Bronchial epithelial cell (primary cell): ENCODE results near the gene ATP1A2. TPM values are rescaled to one million over a fixed set of nuclear protein-coding genes. Genes with fewer than 3 reads are reported as not detected.

Experiments used
- DNase-seq: peaks from one replicate; pipeline ENCODE4 v3.0.0-alpha.2; 2010; ENCODE audit warnings: low read depth
- FAIRE-seq: peaks from 2 replicates; lab custom pipeline; 2011; peaks lifted over from hg19 to GRCh38; lab: Jason Lieb, UNC
- H3K27me3 ChIP-seq: 2 replicates; pipeline ENCODE4 v1.5.1; 2011; ENCODE audit warnings: low read length; ENCODE audit not compliant: control insufficient read depth, insufficient read depth
- H3K36me3 ChIP-seq: 2 replicates; pipeline ENCODE4 v1.5.1; 2011; ENCODE audit warnings: low read length; ENCODE audit not compliant: control insufficient read depth, insufficient read depth
- H3K4me3 ChIP-seq: 2 replicates; pipeline ENCODE4 v1.5.1; 2011; ENCODE audit warnings: mild to moderate bottlenecking, low read depth, low read length, control low read depth
- CTCF ChIP-seq: IDR thresholded peaks from 2 replicates; pipeline ENCODE4 v1.5.1; 2011; ENCODE audit warnings: mild to moderate bottlenecking, moderate library complexity, low read length, control low read depth, inconsistent platforms; ENCODE audit not compliant: insufficient read depth, severe bottlenecking
- total RNA-seq: library from RNA; depleted of rRNA; stranded (reverse); fragments of >200 nt; gene quantifications from 2 replicates; pipeline ENCODE4 v1.2.1, GENCODE V29; 2014

The ATP1A2 gene
- total RNA-seq = not detected in 2 replicates

GRCh38 chr1:160115545-160116282, at the start of gene ATP1A2:
Gene ATP1A2 (plus strand): TSS chr1:160115759. CDS start chr1:160115862, 103 bp downstream.
- no peak within 1 kb of the TSS for H3K4me3 ChIP-seq
- TF ChIP-seq CTCF = no peak
- FAIRE-seq = no peak
- no peak for DNase-seq
- peaks cover 2% of the 10 kb centered on the region for H3K27me3 ChIP-seq
- H3K36me3 ChIP-seq = no peaks in the 10 kb centered on the region

GRCh38 chr1:160066829-160067745, 48.5 kb upstream of the ATP1A2 start:
- no peak for TF ChIP-seq CTCF
- H3K36me3 ChIP-seq = no peaks in the 10 kb centered on the region
- FAIRE-seq = no peak

GRCh38 chr1:160068225-160068624, 47.3 kb upstream of the ATP1A2 start:
- DNase-seq = no peak
- no peak for TF ChIP-seq CTCF
- Histone ChIP-seq H3K4me3 (no peak overlapping the region), H3K27me3 (peaks cover 28% of the 10 kb centered on the region), H3K36me3 (no peaks in the 10 kb centered on the region)
- no peak for FAIRE-seq

More at GRCh38 chr1:160066829-160067745, 48.5 kb upstream of the ATP1A2 start:
- Histone ChIP-seq H3K27me3 (peaks cover 30% of the 10 kb centered on the region), H3K4me3 (no peak overlapping the region)
- DNase-seq = no peak

GRCh38 chr1:160069460-160070231, 45.9 kb upstream of the ATP1A2 start, which contains the start of gene KCNJ10:
Gene KCNJ10 (minus strand): TSS chr1:160070160. CDS start chr1:160042532, 27,628 bp downstream.
- H3K27me3 ChIP-seq = peaks cover 28% of the 10 kb centered on the region
- FAIRE-seq = no peak
- TF ChIP-seq CTCF = no peak

More at GRCh38 chr1:160069460-160070231, 45.9 kb upstream of the ATP1A2 start, which contains the start of gene KCNJ10:
- DNase-seq = no peak
- H3K4me3 ChIP-seq = peak within 1 kb of the TSS; percentile 21
- no peaks in the 10 kb centered on the region for H3K36me3 ChIP-seq
